ENCODE data around the gene ZNF544.

DNA sequence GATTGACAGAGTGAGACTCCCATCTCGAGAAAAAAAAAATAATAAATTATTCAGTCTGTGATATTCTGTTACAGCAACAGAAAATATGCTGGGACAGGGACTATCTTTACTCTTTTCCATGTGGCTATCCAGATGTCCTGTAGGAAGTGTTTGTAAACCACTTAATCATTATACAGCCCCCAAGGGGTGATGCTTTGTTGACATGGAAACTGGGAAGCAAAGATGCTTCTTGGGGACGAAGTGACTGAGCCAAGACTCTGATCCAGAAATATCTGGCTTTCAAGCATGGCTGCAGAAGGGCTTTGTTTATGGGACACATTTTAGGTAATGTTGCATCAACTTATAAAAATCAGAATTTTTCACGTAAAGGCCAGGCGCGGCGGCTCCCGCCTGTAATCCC, 55.5 kb downstream of the ZNF544 start:
- TF ChIP-seq, protein P1, sequence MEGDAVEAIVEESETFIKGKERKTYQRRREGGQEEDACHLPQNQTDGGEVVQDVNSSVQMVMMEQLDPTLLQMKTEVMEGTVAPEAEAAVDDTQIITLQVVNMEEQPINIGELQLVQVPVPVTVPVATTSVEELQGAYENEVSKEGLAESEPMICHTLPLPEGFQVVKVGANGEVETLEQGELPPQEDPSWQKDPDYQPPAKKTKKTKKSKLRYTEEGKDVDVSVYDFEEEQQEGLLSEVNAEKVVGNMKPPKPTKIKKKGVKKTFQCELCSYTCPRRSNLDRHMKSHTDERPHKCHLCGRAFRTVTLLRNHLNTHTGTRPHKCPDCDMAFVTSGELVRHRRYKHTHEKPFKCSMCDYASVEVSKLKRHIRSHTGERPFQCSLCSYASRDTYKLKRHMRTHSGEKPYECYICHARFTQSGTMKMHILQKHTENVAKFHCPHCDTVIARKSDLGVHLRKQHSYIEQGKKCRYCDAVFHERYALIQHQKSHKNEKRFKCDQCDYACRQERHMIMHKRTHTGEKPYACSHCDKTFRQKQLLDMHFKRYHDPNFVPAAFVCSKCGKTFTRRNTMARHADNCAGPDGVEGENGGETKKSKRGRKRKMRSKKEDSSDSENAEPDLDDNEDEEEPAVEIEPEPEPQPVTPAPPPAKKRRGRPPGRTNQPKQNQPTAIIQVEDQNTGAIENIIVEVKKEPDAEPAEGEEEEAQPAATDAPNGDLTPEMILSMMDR (IDR thresholded peaks at IDR 0.05): no peak
- TF ChIP-seq POLR2A (IDR thresholded peaks at IDR 0.05): no peak
